CD14-positive monocyte (primary cell): ENCODE measurements around the gene FSCN2. TPM values are rescaled to one million over a fixed set of nuclear protein-coding genes. Genes with fewer than 3 reads are reported as not detected.

ENCODE experiments used
- DNase-seq, 3 donors: peaks; one replicate each; pipeline ENCODE4 v3.0.0-alpha.2; 2011 to 2022
- H2AFZ ChIP-seq: 2 replicates; pipeline ENCODE4 v1.6.0; 2012; ENCODE audit warnings: mild to moderate bottlenecking, low read depth, low read length, inconsistent platforms; ENCODE audit not compliant: insufficient read depth, poor library complexity, severe bottlenecking
- H3K27ac ChIP-seq, 2 donors: 1 replicate in 1 of 2; 2 replicates in 1 of 2; pipeline ENCODE4 v1.5.1; 2012 to 2013; ENCODE audit warnings: low read length in 2 of 2, control low read depth in 1 of 2, inconsistent platforms in 1 of 2, low read depth in 1 of 2, mild to moderate bottlenecking in 1 of 2
- H3K27me3 ChIP-seq, 2 donors: one replicate each; pipeline versions ENCODE4 v1.6.0 to v1.6.1; 2011 to 2013; ENCODE audit warnings: low read length in 2 of 2; ENCODE audit not compliant: control insufficient read depth in 2 of 2, insufficient read depth in 2 of 2
- H3K36me3 ChIP-seq, 2 donors: replicated peaks in 1 of 2; 1 replicate in 1 of 2; 2 replicates in 1 of 2; pipeline versions ENCODE4 v1.5.1 to v1.6.1; 2012 to 2013; ENCODE audit warnings: low read length in 2 of 2, control low read depth in 1 of 2, inconsistent platforms in 1 of 2, mild to moderate bottlenecking in 1 of 2; ENCODE audit not compliant: insufficient read depth in 2 of 2, control insufficient read depth in 1 of 2
- H3K4me1 ChIP-seq, 2 donors: 1 replicate in 1 of 2; 2 replicates in 1 of 2; pipeline versions ENCODE4 v1.5.1 to v1.6.1; 2012 to 2013; ENCODE audit warnings: low read length in 2 of 2, control low read depth in 1 of 2, inconsistent platforms in 1 of 2, mild to moderate bottlenecking in 1 of 2, moderate library complexity in 1 of 2; ENCODE audit not compliant: insufficient read depth in 2 of 2, control insufficient read depth in 1 of 2
- H3K4me2 ChIP-seq: replicated peaks from 2 replicates; pipeline ENCODE3; 2012; ENCODE audit warnings: low read length, moderate library complexity, mild to moderate bottlenecking; ENCODE audit not compliant: poor library complexity, severe bottlenecking; ENCODE audit errors: extremely low read depth
- H3K4me3 ChIP-seq, 3 experiments: fragments of 200-600 bp in 1 of 3; sonication (generic) in 1 of 3; replicated peaks in 1 of 3; 1 replicate in 2 of 3; 2 replicates in 1 of 3; pipeline ENCODE4 v1.5.1; 2011 to 2013; ENCODE audit warnings: low read length in 3 of 3, mild to moderate bottlenecking in 3 of 3, control low read depth in 2 of 3, low read depth in 2 of 3, inconsistent platforms in 1 of 3, moderate library complexity in 1 of 3
- H3K79me2 ChIP-seq: 2 replicates; pipeline ENCODE4 v1.6.0; 2012; ENCODE audit warnings: mild to moderate bottlenecking, control low read depth, inconsistent platforms, low read length, moderate library complexity; ENCODE audit not compliant: insufficient read depth
- H3K9ac ChIP-seq: 2 replicates; pipeline ENCODE4 v1.6.0; 2017; ENCODE audit warnings: low read length, mild to moderate bottlenecking; ENCODE audit not compliant: insufficient read depth, poor library complexity, severe bottlenecking
- H3K9me3 ChIP-seq, 2 donors: replicated peaks in 1 of 2; 1 replicate in 1 of 2; 2 replicates in 1 of 2; pipeline versions ENCODE4 v1.5.1 to v1.6.1; 2012 to 2013; ENCODE audit warnings: low read length in 2 of 2, control low read depth in 1 of 2; ENCODE audit not compliant: control insufficient read depth in 1 of 2, insufficient read depth in 1 of 2
- H4K20me1 ChIP-seq: 2 replicates; pipeline ENCODE4 v1.6.0; 2012; ENCODE audit warnings: mild to moderate bottlenecking, low read length, control low read depth, moderate library complexity; ENCODE audit not compliant: insufficient read depth
- H3K27ac Mint-ChIP-seq, 7 donors: one replicate each; pipeline ENCODE4 v1.8.0; 2020; ENCODE audit warnings: mild to moderate bottlenecking in 7 of 7, mixed read lengths in 7 of 7, moderate library complexity in 6 of 7, inconsistent platforms in 2 of 7
- H3K27me3 Mint-ChIP-seq, 3 donors: one replicate each; pipeline ENCODE4 v1.8.0; 2021 to 2022; ENCODE audit warnings: low read depth in 3 of 3, mild to moderate bottlenecking in 3 of 3, mixed read lengths in 3 of 3, moderate library complexity in 3 of 3, inconsistent platforms in 1 of 3
- H3K36me3 Mint-ChIP-seq, 2 donors: one replicate each; pipeline ENCODE4 v1.8.0; 2020; ENCODE audit warnings: mixed read lengths in 2 of 2, inconsistent platforms in 1 of 2, mild to moderate bottlenecking in 1 of 2
- H3K4me1 Mint-ChIP-seq: one replicate; pipeline ENCODE4 v1.8.0; 2020; ENCODE audit warnings: mild to moderate bottlenecking, mixed read lengths
- H3K4me3 Mint-ChIP-seq, 2 donors: one replicate each; pipeline ENCODE4 v1.8.0; 2020; ENCODE audit warnings: mild to moderate bottlenecking in 2 of 2, mixed read lengths in 2 of 2, moderate library complexity in 1 of 2
- H3K9me3 Mint-ChIP-seq, 7 donors: one replicate each; pipeline ENCODE4 v1.8.0; 2020 to 2022; ENCODE audit warnings: mixed read lengths in 7 of 7, mild to moderate bottlenecking in 6 of 7, moderate library complexity in 6 of 7, inconsistent platforms in 2 of 7
- CTCF ChIP-seq: fragments of 200-600 bp; IDR thresholded peaks from one replicate; pipeline ENCODE4 v1.8.0; 2022; ENCODE audit warnings: antibody characterized with exemption, mild to moderate bottlenecking
- WGBS: methylation state at CpG from one replicate; pipeline ENCODE4 v1.1.5; 2013; ENCODE audit warnings: missing lambda C conversion rate; ENCODE audit not compliant: insufficient coverage; 5-methylcytosine and 5-hydroxymethylcytosine counted together
- intact Hi-C, 2 donors: fragments of 100-400 bp; cut with micrococcal nuclease; formaldehyde crosslinking; loops; one replicate each; pipeline versions ENCODE4 v1.15.0 to v1.15.1; 2023
- polyA plus RNA-seq, 3 donors: library from polyadenylated mRNA; depleted of rRNA in 1 of 3; unstranded in 2 of 3; stranded (reverse) in 1 of 3; fragments of 300-500 nt in 2 of 3; fragments of >200 nt in 1 of 3; fragmentation: Illumina TruSeq in 2 of 3; gene quantifications; 1 replicate in 2 of 3; 2 replicates in 1 of 3; pipeline ENCODE4 v1.2.3, GENCODE V29; 2012 to 2021

Gene FSCN2
- polyA plus RNA-seq, 3 donors: 0.07 TPM; not detected in 2

GRCh38 chr17:81537856-81538555 is 9.8 kb downstream of the FSCN2 start:
- Histone ChIP-seq H3K9ac (no peak overlapping the region), H2AFZ (no peak overlapping the region), H3K27me3 (peaks cover 9 to 46% of the 10 kb centered on the region in 2 donors), H3K4me2 (no peak overlapping the region), H3K4me1 (peaks cover 7 to 12% of the 10 kb centered on the region in 2 donors), H3K9me3 (peaks cover 0 to 16% of the 10 kb centered on the region in 2 donors), H3K4me3 (no peak overlapping the region), H3K79me2 (no peaks in the 10 kb centered on the region), H4K20me1 (peaks cover 13% of the 10 kb centered on the region), H3K27ac (no peak overlapping the region), H3K36me3 (peaks cover 40 to 49% of the 10 kb centered on the region in 2 donors)
- H3K27ac Mint-ChIP-seq: no peak overlapping the region
- H3K27me3 Mint-ChIP-seq: peaks cover 35 to 52% (median 41%) of the 10 kb centered on the region in 3 donors
- TF ChIP-seq CTCF: peak; percentile 58
- H3K4me1 Mint-ChIP-seq: peaks cover 11% of the 10 kb centered on the region
- peaks cover 0 to 6% (median 2%) of the 10 kb centered on the region in 7 donors for H3K9me3 Mint-ChIP-seq
- H3K36me3 Mint-ChIP-seq: peaks cover 29 to 50% of the 10 kb centered on the region in 2 donors
- intact Hi-C loops: loop anchor here (1.0 to 5.0 kb wide), 2 partner anchors 281 to 285 kb away; no protein-coding TSS in a partner anchor
- no peak for DNase-seq
- H3K4me3 Mint-ChIP-seq: peak overlapping the region in 1 of 2 donors; percentile 63
- 86% methylated on average over 22 of the region's 26 CpGs for WGBS

GRCh38 chr17:81538651-81539570 is 10.7 kb downstream of the FSCN2 start:
- no peak overlapping the region for H3K27ac Mint-ChIP-seq
- peaks cover 9% of the 10 kb centered on the region for H3K4me1 Mint-ChIP-seq
- intact Hi-C loops: loop anchor here in 1 of 2 donors (5.0 kb wide), 1 partner anchor 282 kb away; no protein-coding TSS in a partner anchor
- H3K36me3 Mint-ChIP-seq: peaks cover 36 to 59% of the 10 kb centered on the region in 2 donors
- peaks cover 30 to 43% (median 37%) of the 10 kb centered on the region in 3 donors for H3K27me3 Mint-ChIP-seq
- H2AFZ ChIP-seq: no peak overlapping the region
- WGBS: 96% methylated on average over 24 of the region's 26 CpGs
- TF ChIP-seq CTCF: no peak
- H4K20me1 ChIP-seq: peaks cover 13% of the 10 kb centered on the region
- H3K9me3 Mint-ChIP-seq: peaks cover 0 to 6% (median 2%) of the 10 kb centered on the region in 7 donors
- H3K4me3 Mint-ChIP-seq: peak overlapping the region in 1 of 2 donors; percentile 63
- H3K79me2 ChIP-seq: no peaks in the 10 kb centered on the region
- H3K9me3 ChIP-seq: peaks cover 0 to 16% of the 10 kb centered on the region in 2 donors
- H3K27me3 ChIP-seq: peaks cover 9 to 36% of the 10 kb centered on the region in 2 donors
- H3K36me3 ChIP-seq: peaks cover 49 to 58% of the 10 kb centered on the region in 2 donors
- no peak overlapping the region for H3K9ac ChIP-seq
- peaks cover 7 to 12% of the 10 kb centered on the region in 2 donors for H3K4me1 ChIP-seq
- DNase-seq: no peak
- H3K4me3 ChIP-seq: no peak overlapping the region
- H3K4me2 ChIP-seq: no peak overlapping the region
- H3K27ac ChIP-seq: no peak overlapping the region
